T-helper 2 cell treated with Interferon-gamma antibody and Interleukin-4, amounts not matched to agents 5 μg/mL and 100 μg/mL, for 36 hours (primary cell): Measurements from ENCODE around the gene DOK7.
"Not testable (repeated sequence)": the region's sequence is repeated elsewhere in the genome, so short reads cannot be mapped to it uniquely, and the experiment has no call there.

ENCODE experiments used
- DNase-seq: peaks from one replicate; pipeline ENCODE4 v3.0.0; 2021; ENCODE audit warnings: low spot score
- H3K27ac Mint-ChIP-seq: one replicate; pipeline ENCODE4 v1.8.0; 2021; ENCODE audit warnings: mild to moderate bottlenecking, mixed read lengths
- H3K27me3 Mint-ChIP-seq: one replicate; pipeline ENCODE4 v1.8.0; 2021; ENCODE audit warnings: low read depth, mixed read lengths
- H3K36me3 Mint-ChIP-seq: one replicate; pipeline ENCODE4 v1.8.0; 2021; ENCODE audit warnings: low read depth, mixed read lengths
- H3K4me1 Mint-ChIP-seq: one replicate; pipeline ENCODE4 v1.8.0; 2021; ENCODE audit warnings: low read depth, mixed read lengths
- H3K4me3 Mint-ChIP-seq: one replicate; pipeline ENCODE4 v1.8.0; 2022; ENCODE audit warnings: mild to moderate bottlenecking, moderate library complexity, mixed read lengths
- H3K9me3 Mint-ChIP-seq: one replicate; pipeline ENCODE4 v1.8.0; 2021; ENCODE audit warnings: mixed read lengths

The DOK7 gene

GRCh38 chr4:3527101-3527913, 64.2 kb downstream of the DOK7 start:
- Mint-ChIP-seq H3K27ac (no peak overlapping the region), H3K9me3 (no peaks in the 10 kb centered on the region), H3K36me3 (peaks cover 9% of the 10 kb centered on the region), H3K4me3 (no peak overlapping the region), H3K4me1 (peaks cover 11% of the 10 kb centered on the region), H3K27me3 (no peaks in the 10 kb centered on the region)
- DNase-seq = no peak

- Mint-ChIP-seq H3K27me3 (peaks cover 2% of the 10 kb centered on the region), H3K36me3 (peaks cover 5% of the 10 kb centered on the region), H3K27ac (no peak overlapping the region), H3K9me3 (no peaks in the 10 kb centered on the region), H3K4me1 (peaks cover 11% of the 10 kb centered on the region), H3K4me3 (no peak overlapping the region)
- no peak for DNase-seq
These were observed 65.1 kb downstream of the DOK7 start for GRCh38 chr4:3527914-3528876.

GRCh38 chr4:3529363-3529762, 66.3 kb downstream of the DOK7 start:
- peaks cover 9% of the 10 kb centered on the region for H3K27me3 Mint-ChIP-seq
- peaks cover 11% of the 10 kb centered on the region for H3K4me1 Mint-ChIP-seq
- H3K36me3 Mint-ChIP-seq = peaks cover 2% of the 10 kb centered on the region
- no peak overlapping the region for H3K27ac Mint-ChIP-seq
- no peaks in the 10 kb centered on the region for H3K9me3 Mint-ChIP-seq
- no peak overlapping the region for H3K4me3 Mint-ChIP-seq
- no peak for DNase-seq

GRCh38 chr4:3530051-3530450, 66.9 kb downstream of the DOK7 start:
- peaks cover 9% of the 10 kb centered on the region for H3K27me3 Mint-ChIP-seq

GRCh38 chr4:3530663-3531254, 67.7 kb downstream of the DOK7 start:
- H3K27me3 Mint-ChIP-seq = peaks cover 12% of the 10 kb centered on the region
- no peaks in the 10 kb centered on the region for H3K9me3 Mint-ChIP-seq
- peaks cover 2% of the 10 kb centered on the region for H3K36me3 Mint-ChIP-seq
- no peak overlapping the region for H3K27ac Mint-ChIP-seq
- peak overlapping the region; percentile 100 for H3K4me3 Mint-ChIP-seq
- DNase-seq = no peak
- peaks cover 11% of the 10 kb centered on the region for H3K4me1 Mint-ChIP-seq

More at GRCh38 chr4:3530051-3530450, 66.9 kb downstream of the DOK7 start:
- DNase-seq = no peak
- Mint-ChIP-seq H3K4me1 (peaks cover 11% of the 10 kb centered on the region), H3K27ac (no peak overlapping the region), H3K4me3 (peak overlapping the region; percentile 100), H3K9me3 (no peaks in the 10 kb centered on the region), H3K36me3 (peaks cover 2% of the 10 kb centered on the region)

GRCh38 chr4:3531318-3531878, 68.3 kb downstream of the DOK7 start:
- H3K4me1 Mint-ChIP-seq = peaks cover 11% of the 10 kb centered on the region
- peaks cover 2% of the 10 kb centered on the region for H3K36me3 Mint-ChIP-seq
- peak overlapping the region; percentile 100 for H3K4me3 Mint-ChIP-seq
- DNase-seq = no peak
- no peaks in the 10 kb centered on the region for H3K9me3 Mint-ChIP-seq
- peaks cover 12% of the 10 kb centered on the region for H3K27me3 Mint-ChIP-seq
- H3K27ac Mint-ChIP-seq = no peak overlapping the region

- DNase-seq = peak; percentile 89
- Mint-ChIP-seq H3K27ac (peak within 1 kb of the TSS; percentile 96), H3K36me3 (peaks cover 2% of the 10 kb centered on the region), H3K27me3 (peaks cover 12% of the 10 kb centered on the region), H3K4me3 (peak within 1 kb of the TSS; percentile 100), H3K4me1 (peaks cover 11% of the 10 kb centered on the region), H3K9me3 (no peaks in the 10 kb centered on the region)
These were observed 69.0 kb downstream of the DOK7 start, which contains the start of gene LRPAP1 for GRCh38 chr4:3531879-3532750. Gene LRPAP1, minus strand, starts transcription at chr4:3532422. Its CDS starts 10 bp downstream, at chr4:3532412.

- peaks cover 11% of the 10 kb centered on the region for H3K4me1 Mint-ChIP-seq
- peak overlapping the region; percentile 96 for H3K27ac Mint-ChIP-seq
- H3K4me3 Mint-ChIP-seq = peak overlapping the region; percentile 100
- peaks cover 12% of the 10 kb centered on the region for H3K27me3 Mint-ChIP-seq
- DNase-seq = no peak
- H3K9me3 Mint-ChIP-seq = no peaks in the 10 kb centered on the region
- peaks cover 2% of the 10 kb centered on the region for H3K36me3 Mint-ChIP-seq
These were observed 69.8 kb downstream of the DOK7 start for GRCh38 chr4:3532751-3533422.

- no peak for DNase-seq
- Mint-ChIP-seq H3K27ac (no peak overlapping the region), H3K27me3 (peaks cover 12% of the 10 kb centered on the region), H3K9me3 (no peaks in the 10 kb centered on the region), H3K4me1 (peaks cover 11% of the 10 kb centered on the region), H3K36me3 (peaks cover 2% of the 10 kb centered on the region), H3K4me3 (peak overlapping the region; percentile 32)
These were observed 70.3 kb downstream of the DOK7 start for GRCh38 chr4:3533423-3533820.

GRCh38 chr4:3535812-3536211, 72.7 kb downstream of the DOK7 start:
- H3K4me3 Mint-ChIP-seq, DNase-seq, H3K9me3 Mint-ChIP-seq, H3K36me3 Mint-ChIP-seq, H3K27ac Mint-ChIP-seq, H3K4me1 Mint-ChIP-seq: not testable (repeated sequence)
- peaks cover 12% of the 10 kb centered on the region for H3K27me3 Mint-ChIP-seq

- not testable (repeated sequence) for H3K27me3 Mint-ChIP-seq, H3K27ac Mint-ChIP-seq, H3K36me3 Mint-ChIP-seq, DNase-seq, H3K4me3 Mint-ChIP-seq, H3K4me1 Mint-ChIP-seq, H3K9me3 Mint-ChIP-seq
These were observed 75.8 kb downstream of the DOK7 start for GRCh38 chr4:3538906-3539305.

GRCh38 chr4:3543415-3543814, 80.3 kb downstream of the DOK7 start:
- not testable (repeated sequence) for H3K4me1 Mint-ChIP-seq, H3K36me3 Mint-ChIP-seq, H3K27ac Mint-ChIP-seq, H3K4me3 Mint-ChIP-seq, H3K27me3 Mint-ChIP-seq, DNase-seq, H3K9me3 Mint-ChIP-seq
